ENCODE data around the gene CDRT15L2.
"Not testable (repeated sequence)": the region's sequence is repeated elsewhere in the genome, so short reads cannot be mapped to it uniquely, and the experiment has no call there.

Gene CDRT15L2

DNA sequence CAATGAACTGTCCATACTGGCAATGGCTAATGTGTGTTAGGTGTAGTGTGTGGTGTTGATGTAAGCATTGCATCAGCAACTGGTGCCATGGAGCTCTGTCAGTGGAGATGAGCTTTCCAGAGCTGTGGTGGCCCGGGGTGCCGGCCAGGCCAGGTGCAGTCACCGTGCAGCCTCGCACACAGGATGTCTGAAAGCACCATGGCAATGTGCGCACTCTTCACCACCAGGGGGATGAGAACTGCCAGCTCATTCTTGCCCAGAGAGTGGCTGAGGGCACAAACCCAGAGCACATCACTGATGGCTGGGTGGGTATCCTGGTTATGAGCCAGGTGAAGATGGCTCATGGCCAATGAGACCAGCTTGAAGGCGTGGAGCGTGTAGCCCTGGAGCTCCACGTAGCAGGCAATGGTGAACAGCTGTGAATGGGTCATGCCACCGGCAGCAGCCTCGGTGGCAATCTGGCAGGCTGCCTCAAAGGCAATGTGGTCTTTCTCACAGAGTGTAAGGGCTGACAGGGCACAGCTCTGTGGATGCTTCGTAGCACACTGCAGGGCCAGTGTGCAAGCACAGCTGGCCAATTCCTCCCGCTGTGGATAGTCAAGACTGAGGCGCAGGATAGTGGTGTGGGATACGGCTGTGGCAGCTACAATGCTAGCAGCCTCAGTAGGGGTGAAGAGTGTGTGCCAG, 4.5 kb downstream of the CDRT15L2 start:
- DNase-seq = not testable (repeated sequence)

DNA sequence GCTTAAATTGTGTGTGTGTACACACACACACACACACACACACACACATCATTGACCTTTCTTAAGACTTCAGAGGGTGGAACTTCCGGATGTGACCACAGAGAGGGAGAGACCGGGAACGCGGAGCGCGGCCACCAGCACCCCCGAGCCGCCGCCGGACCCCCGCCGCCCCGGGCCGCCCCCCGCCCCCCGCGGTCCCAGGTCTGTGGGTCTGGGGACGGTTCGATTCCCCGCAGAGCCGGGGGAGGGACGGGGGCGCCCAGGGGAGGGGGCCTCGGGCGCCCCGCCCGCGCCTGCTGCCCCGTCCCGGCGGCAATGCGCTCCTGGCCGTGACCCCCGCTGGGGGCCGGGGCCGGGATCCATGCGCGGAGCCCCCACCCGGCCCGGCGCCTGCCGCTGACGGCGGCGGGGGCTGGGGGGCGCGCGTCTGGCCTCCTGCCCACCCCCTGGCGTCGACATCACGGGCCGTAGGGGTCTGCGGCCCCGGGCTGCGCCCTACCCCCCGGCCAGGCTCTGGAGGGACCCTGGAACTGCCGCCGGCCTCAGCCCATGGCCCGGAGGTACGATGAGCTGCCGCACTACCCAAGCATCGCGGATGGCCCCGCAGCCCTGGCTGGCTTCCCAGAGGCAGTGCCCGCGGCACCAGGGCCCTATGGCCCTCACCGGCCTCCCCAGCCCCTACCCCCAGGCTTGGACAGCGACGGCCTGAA, 9.4 kb downstream of the CDRT15L2 start:
- not testable (repeated sequence) for DNase-seq

DNA sequence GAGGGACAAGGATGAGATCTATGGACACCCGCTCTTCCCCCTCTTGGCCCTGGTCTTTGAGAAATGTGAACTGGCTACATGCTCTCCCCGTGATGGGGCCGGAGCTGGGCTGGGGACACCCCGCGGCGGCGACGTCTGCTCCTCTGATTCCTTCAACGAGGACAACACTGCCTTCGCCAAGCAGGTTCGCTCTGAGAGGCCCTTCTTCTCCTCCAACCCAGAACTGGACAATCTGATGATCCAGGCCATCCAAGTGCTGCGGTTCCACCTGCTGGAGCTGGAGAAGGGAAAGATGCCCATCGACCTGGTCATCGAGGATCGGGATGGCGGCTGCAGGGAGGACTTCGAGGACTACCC, 9.9 kb downstream of the CDRT15L2 start:
- not testable (repeated sequence) for DNase-seq

DNA sequence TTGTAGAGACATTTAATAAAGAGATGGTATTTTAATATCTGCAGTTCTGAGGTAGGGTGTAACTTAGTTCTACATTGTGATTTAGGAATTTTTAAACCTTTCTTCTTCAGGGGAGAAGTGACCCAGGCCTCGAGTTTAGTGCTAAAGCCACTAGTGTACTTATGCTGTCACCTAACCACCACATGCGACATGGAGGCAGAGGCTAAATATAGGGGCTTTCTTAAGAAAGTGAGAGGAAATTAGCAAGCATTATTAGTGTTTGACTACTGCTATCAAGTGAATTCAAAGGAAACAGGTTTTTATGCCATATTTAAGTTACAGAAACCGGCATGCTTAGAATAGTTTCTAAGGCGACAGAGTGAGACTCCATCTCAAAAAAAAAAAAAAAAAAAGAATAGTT, 11.5 kb downstream of the CDRT15L2 start:
- DNase-seq = not testable (repeated sequence)

DNA sequence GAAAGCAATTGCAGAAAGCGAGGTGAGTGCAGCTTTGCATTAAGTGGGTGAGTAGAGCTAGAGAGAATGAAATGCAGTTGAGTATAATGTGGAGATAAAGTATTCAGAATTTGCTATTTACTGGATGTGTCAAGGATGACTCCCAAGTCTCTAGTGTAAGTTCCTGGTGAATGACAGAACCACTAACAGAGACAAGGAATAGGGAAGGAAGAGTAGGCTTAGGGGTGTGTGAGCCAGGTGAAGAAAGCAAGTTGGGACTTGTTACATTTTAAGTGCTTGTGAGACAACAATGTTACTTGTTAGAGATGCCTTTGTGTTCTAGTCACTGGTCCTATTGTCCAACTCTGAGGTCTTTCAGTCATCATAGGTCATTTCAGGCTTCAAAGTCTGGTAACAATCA, 26.0 kb downstream of the CDRT15L2 start:
- not testable (repeated sequence) for DNase-seq

DNA sequence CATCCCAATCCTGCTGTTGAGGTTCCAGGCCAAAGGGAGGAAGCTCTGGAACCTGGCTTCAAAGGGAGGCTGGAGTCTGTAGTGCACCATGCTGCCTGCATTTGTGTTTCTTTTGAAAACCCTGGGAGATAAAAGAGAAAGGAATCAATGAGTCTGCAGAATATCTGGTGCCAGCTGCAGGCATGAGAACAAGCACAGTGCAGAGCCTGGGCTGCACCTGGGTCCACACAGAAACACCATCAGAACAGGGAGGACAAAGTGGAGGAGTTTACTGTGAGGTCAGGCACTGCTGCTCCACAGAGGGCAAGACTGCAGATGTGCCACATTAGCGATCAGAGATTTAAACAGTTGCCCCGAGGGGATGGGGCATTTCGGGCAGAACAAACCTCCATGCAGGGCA, 30.0 kb downstream of the CDRT15L2 start:
- not testable (repeated sequence) for DNase-seq

DNA sequence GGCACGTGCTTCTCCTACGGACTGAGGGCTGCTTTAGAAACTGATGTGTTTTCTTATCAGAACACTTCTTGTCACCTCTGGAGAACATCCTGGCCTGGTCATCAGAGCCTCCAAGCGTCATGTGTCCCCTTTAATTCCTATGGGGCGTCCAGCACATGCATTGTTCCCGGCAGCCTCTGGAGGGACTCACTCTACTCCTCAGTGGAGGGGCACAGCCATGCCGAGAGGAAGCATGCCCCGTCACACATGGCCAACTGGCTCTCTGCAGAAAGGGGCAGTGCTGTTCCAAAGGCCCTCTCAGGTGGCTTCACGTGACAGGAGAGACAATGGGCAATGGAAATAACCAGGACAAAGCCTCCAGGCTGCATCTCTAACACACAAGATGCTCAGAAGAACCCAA, 31.8 kb downstream of the CDRT15L2 start:
- DNase-seq = no peak

DNA sequence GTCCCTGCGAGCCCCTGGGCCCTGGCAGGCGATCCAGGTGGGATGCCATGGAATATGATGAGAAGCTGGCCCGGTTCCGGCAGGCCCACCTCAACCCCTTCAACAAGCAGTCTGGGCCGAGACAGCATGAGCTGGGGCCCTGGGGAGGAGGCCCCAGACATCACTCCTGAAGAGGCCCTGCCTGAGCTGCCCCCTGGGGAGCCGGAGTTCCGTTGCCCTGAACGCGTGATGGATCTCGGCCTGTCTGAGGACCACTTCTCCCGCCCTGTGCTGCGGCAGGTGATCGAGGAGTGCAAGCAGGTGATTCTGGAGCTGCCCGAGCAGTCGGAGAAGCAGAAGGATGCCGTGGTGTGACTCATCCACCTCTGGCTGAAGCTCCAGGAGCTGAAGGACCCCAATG, 33.1 kb downstream of the CDRT15L2 start:
- no peak for DNase-seq

DNA sequence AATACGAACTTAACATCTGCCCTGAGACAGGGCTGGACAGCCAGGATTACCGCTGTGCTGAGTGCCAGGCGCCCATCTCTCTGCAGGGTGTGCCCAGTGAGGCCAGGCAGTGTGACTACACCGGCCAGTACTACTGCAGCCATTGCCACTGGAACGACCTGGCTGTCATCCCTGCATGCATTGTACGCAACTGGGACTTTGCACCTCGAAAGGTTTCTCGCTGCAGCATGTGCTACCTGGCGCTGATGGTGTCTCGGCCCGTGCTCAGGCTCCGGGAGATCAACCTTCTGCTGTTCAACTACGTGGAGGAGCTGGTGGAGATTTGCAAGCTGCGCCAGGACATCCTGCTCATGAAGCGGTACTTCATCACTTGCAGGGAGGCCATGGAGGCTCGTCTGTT, 33.7 kb downstream of the CDRT15L2 start:
- DNase-seq = no peak

DNA sequence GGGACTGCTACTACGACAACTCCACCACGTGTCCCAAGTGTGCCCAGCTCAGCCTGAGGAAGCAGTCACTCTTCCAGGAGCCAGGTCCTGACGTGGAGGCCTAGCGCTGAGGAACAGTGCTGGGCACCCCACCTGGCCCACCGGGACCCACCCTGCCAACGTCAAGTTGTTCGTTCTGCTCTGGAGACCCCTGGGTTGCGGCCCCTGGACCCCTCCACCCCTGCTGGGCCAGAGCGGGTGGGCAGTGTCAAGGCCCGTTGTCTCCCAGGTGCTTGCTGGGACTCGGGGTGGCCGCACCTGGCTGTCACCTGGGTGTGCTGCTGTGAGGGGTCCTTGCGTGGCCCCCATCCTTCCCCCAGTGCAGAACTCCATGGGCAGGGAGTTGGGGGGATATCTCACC, 34.4 kb downstream of the CDRT15L2 start:
- no peak for DNase-seq

DNA sequence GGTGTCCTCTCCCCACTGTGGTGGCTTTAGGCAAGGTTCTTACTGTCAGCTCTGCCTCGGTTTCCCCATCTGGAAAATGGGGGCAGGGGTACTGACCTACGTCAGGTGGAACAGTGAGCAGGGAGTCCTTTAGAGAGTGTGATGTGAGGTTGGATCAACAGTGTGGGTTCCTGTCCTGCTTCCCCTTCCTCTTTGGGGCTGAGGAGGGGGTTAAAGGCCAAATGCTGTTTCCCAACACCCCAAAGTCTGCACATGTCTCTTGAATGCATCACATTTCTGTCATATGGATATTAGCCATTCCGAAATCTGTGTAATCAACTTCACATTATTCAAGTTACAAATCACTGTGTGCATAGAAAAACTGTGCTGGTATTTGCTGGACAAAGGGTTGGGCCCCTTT, 35.9 kb downstream of the CDRT15L2 start:
- DNase-seq = not testable (repeated sequence)

Measured in NCI-H524 treated with DMSO at 0.1 percent for 48 hours (cell line).